Neural progenitor cell (in vitro differentiated cells): ENCODE data around the gene CDHR2.

ENCODE experiments used
- EZH2 ChIP-seq: fragments of 200-600 bp; sonication (generic); IDR thresholded peaks from 2 replicates; pipeline ENCODE4 v1.6.1; 2017; ENCODE audit warnings: antibody characterized with exemption, mild to moderate bottlenecking, moderate library complexity
- TF ChIP-seq, protein P1 (sequence below): fragments of 200-600 bp; sonication (generic); IDR thresholded peaks from 2 replicates; pipeline ENCODE4 v1.5.1; 2017; ENCODE audit warnings: antibody characterized with exemption, mild to moderate bottlenecking

GRCh38 chr5:176644878-176645670 lies 95.9 kb downstream of the CDHR2 start:
- TF ChIP-seq, protein P1, sequence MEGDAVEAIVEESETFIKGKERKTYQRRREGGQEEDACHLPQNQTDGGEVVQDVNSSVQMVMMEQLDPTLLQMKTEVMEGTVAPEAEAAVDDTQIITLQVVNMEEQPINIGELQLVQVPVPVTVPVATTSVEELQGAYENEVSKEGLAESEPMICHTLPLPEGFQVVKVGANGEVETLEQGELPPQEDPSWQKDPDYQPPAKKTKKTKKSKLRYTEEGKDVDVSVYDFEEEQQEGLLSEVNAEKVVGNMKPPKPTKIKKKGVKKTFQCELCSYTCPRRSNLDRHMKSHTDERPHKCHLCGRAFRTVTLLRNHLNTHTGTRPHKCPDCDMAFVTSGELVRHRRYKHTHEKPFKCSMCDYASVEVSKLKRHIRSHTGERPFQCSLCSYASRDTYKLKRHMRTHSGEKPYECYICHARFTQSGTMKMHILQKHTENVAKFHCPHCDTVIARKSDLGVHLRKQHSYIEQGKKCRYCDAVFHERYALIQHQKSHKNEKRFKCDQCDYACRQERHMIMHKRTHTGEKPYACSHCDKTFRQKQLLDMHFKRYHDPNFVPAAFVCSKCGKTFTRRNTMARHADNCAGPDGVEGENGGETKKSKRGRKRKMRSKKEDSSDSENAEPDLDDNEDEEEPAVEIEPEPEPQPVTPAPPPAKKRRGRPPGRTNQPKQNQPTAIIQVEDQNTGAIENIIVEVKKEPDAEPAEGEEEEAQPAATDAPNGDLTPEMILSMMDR = no peak
- no peak for TF ChIP-seq EZH2
